ENCODE results near the gene INF2.

INF2 gene

GRCh38 chr14:104698688-104699425 lies 9.4 kb downstream of the INF2 start:
- Histone ChIP-seq H2BK120ac (ENCODE audit: low read depth, low read length) (no peak overlapping the region), H3K18ac (ENCODE audit: low read length) (no peak overlapping the region), H2AK5ac (ENCODE audit: low read depth, low read length) (peak overlapping the region; percentile 71), H3K79me1 (ENCODE audit: low read depth, low read length) (peaks cover 22% of the 10 kb centered on the region), H3K27me3 (ENCODE audit: control insufficient read depth in 3 of 3, insufficient read depth in 3 of 3, low read depth in 1 of 3, low read length in 3 of 3) (no peaks in the 10 kb centered on the region), H3K4me2 (ENCODE audit: insufficient read depth, low read length, poor library complexity, severe bottlenecking) (no peak overlapping the region), H3K4ac (ENCODE audit: low read length) (no peak overlapping the region), H3K27ac (replicated peaks; ENCODE audit: low read length) (no peak overlapping the region), H4K8ac (ENCODE audit: low read depth, low read length) (no peak overlapping the region), H3K23ac (ENCODE audit: low read depth, low read length, poor library complexity) (peak overlapping the region; percentile 25), H3K4me1 (ENCODE audit: control insufficient read depth in 2 of 2, insufficient read depth in 1 of 2, low read depth in 1 of 2, low read length in 2 of 2) (peaks cover 13 to 25% of the 10 kb centered on the region in 2 donors), H3K9me3 (replicated peaks in 1 of 2; ENCODE audit: control insufficient read depth in 2 of 2, insufficient read depth in 1 of 2, low read depth in 1 of 2, low read length in 2 of 2) (peaks cover under 1 to 4% of the 10 kb centered on the region in 2 donors), H3K4me3 (ENCODE audit: low read length in 2 of 2) (no peak overlapping the region), H3K9ac (ENCODE audit: low read depth, low read length, poor library complexity) (no peak overlapping the region), H3K36me3 (replicated peaks in 1 of 2; ENCODE audit: control insufficient read depth in 2 of 2, insufficient read depth in 2 of 2, low read length in 2 of 2) (peaks cover 15 to 29% of the 10 kb centered on the region in 2 donors), H3K14ac (ENCODE audit: low read length) (no peak overlapping the region), H4K91ac (ENCODE audit: low read depth, low read length, poor library complexity) (no peak overlapping the region), H2AFZ (ENCODE audit: low read length) (no peak overlapping the region), H2BK5ac (ENCODE audit: low read length) (peak overlapping the region; percentile 84), H2BK12ac (ENCODE audit: low read length) (no peak overlapping the region), H2BK15ac (ENCODE audit: low read length) (no peak overlapping the region)
- DNase-seq (ENCODE audit: low spot score), result no peak
- no CpG with 5 or more reads among the region's 24 CpGs for WGBS, 2 donors (ENCODE audit: extremely low coverage in 2 of 2, insufficient read length in 2 of 2, insufficient replicate concordance in 1 of 2)

- Histone ChIP-seq H3K23ac (ENCODE audit: low read depth, low read length, poor library complexity) (no peak overlapping the region), H3K36me3 (replicated peaks in 1 of 2; ENCODE audit: control insufficient read depth in 2 of 2, insufficient read depth in 2 of 2, low read length in 2 of 2) (peaks cover 21 to 34% of the 10 kb centered on the region in 2 donors), H3K9ac (ENCODE audit: low read depth, low read length, poor library complexity) (no peak overlapping the region), H2AFZ (ENCODE audit: low read length) (no peak overlapping the region), H2BK15ac (ENCODE audit: low read length) (no peak overlapping the region), H3K79me1 (ENCODE audit: low read depth, low read length) (peaks cover 18% of the 10 kb centered on the region), H3K4ac (ENCODE audit: low read length) (no peak overlapping the region), H3K9me3 (replicated peaks in 1 of 2; ENCODE audit: control insufficient read depth in 2 of 2, insufficient read depth in 1 of 2, low read depth in 1 of 2, low read length in 2 of 2) (peaks cover 6 to 9% of the 10 kb centered on the region in 2 donors), H2AK5ac (ENCODE audit: low read depth, low read length) (peak overlapping the region; percentile 89), H4K8ac (ENCODE audit: low read depth, low read length) (no peak overlapping the region), H2BK120ac (ENCODE audit: low read depth, low read length) (no peak overlapping the region), H2BK12ac (ENCODE audit: low read length) (no peak overlapping the region), H3K14ac (ENCODE audit: low read length) (peak overlapping the region; percentile 23), H2BK5ac (ENCODE audit: low read length) (peak overlapping the region; percentile 84), H3K4me1 (ENCODE audit: control insufficient read depth in 2 of 2, insufficient read depth in 1 of 2, low read depth in 1 of 2, low read length in 2 of 2) (peaks cover 10 to 21% of the 10 kb centered on the region in 2 donors), H3K18ac (ENCODE audit: low read length) (peak overlapping the region; percentile 53), H3K4me2 (ENCODE audit: insufficient read depth, low read length, poor library complexity, severe bottlenecking) (no peak overlapping the region), H3K27me3 (ENCODE audit: control insufficient read depth in 3 of 3, insufficient read depth in 3 of 3, low read depth in 1 of 3, low read length in 3 of 3) (peaks cover 0 to under 1% (median 0%) of the 10 kb centered on the region in 3 experiments), H3K4me3 (ENCODE audit: low read length in 2 of 2) (no peak overlapping the region), H4K91ac (ENCODE audit: low read depth, low read length, poor library complexity) (no peak overlapping the region), H3K27ac (replicated peaks; ENCODE audit: low read length) (no peak overlapping the region)
- no CpG with 5 or more reads among the region's 12 CpGs for WGBS, 2 donors (ENCODE audit: extremely low coverage in 2 of 2, insufficient read length in 2 of 2, insufficient replicate concordance in 1 of 2)
- no peak for DNase-seq (ENCODE audit: low spot score)
These were observed 10.0 kb downstream of the INF2 start for GRCh38 chr14:104699426-104699748.

GRCh38 chr14:104700225-104700651 lies 10.8 kb downstream of the INF2 start:
- H4K91ac ChIP-seq (ENCODE audit: low read depth, low read length, poor library complexity), result no peak overlapping the region
- H3K27me3 ChIP-seq (ENCODE audit: control insufficient read depth in 3 of 3, insufficient read depth in 3 of 3, low read depth in 1 of 3, low read length in 3 of 3), result peaks cover 0 to 2% (median 0%) of the 10 kb centered on the region in 3 experiments
- H3K23ac ChIP-seq (ENCODE audit: low read depth, low read length, poor library complexity), result no peak overlapping the region
- H3K4me2 ChIP-seq (ENCODE audit: insufficient read depth, low read length, poor library complexity, severe bottlenecking), result no peak overlapping the region
- H3K4ac ChIP-seq (ENCODE audit: low read length), result no peak overlapping the region
- H3K4me3 ChIP-seq (ENCODE audit: low read length in 2 of 2), result no peak overlapping the region
- H3K9me3 ChIP-seq (replicated peaks in 1 of 2; ENCODE audit: control insufficient read depth in 2 of 2, insufficient read depth in 1 of 2, low read depth in 1 of 2, low read length in 2 of 2), result peaks cover 11% of the 10 kb centered on the region in 2 donors
- WGBS, 2 donors (ENCODE audit: extremely low coverage in 2 of 2, insufficient read length in 2 of 2, insufficient replicate concordance in 1 of 2), result no CpG with 5 or more reads among the region's 14 CpGs
- no peak overlapping the region for H2BK5ac ChIP-seq (ENCODE audit: low read length)
- H4K8ac ChIP-seq (ENCODE audit: low read depth, low read length), result no peak overlapping the region
- H3K14ac ChIP-seq (ENCODE audit: low read length), result no peak overlapping the region
- no peak for DNase-seq (ENCODE audit: low spot score)
- H3K4me1 ChIP-seq (ENCODE audit: control insufficient read depth in 2 of 2, insufficient read depth in 1 of 2, low read depth in 1 of 2, low read length in 2 of 2), result peaks cover 2 to 13% of the 10 kb centered on the region in 2 donors
- H2AFZ ChIP-seq (ENCODE audit: low read length), result no peak overlapping the region
- no peak overlapping the region for H2BK120ac ChIP-seq (ENCODE audit: low read depth, low read length)
- H3K18ac ChIP-seq (ENCODE audit: low read length), result peak overlapping the region; percentile 59
- H3K9ac ChIP-seq (ENCODE audit: low read depth, low read length, poor library complexity), result peak overlapping the region; percentile 63
- H2BK15ac ChIP-seq (ENCODE audit: low read length), result no peak overlapping the region
- peaks cover 23 to 41% of the 10 kb centered on the region in 2 donors for H3K36me3 ChIP-seq (replicated peaks in 1 of 2; ENCODE audit: control insufficient read depth in 2 of 2, insufficient read depth in 2 of 2, low read length in 2 of 2)
- H3K27ac ChIP-seq (replicated peaks; ENCODE audit: low read length), result no peak overlapping the region
- peaks cover 12% of the 10 kb centered on the region for H3K79me1 ChIP-seq (ENCODE audit: low read depth, low read length)
- H2BK12ac ChIP-seq (ENCODE audit: low read length), result peak overlapping the region; percentile 63
- H2AK5ac ChIP-seq (ENCODE audit: low read depth, low read length), result no peak overlapping the region

GRCh38 chr14:104700747-104701217 lies 11.4 kb downstream of the INF2 start:
- no peak overlapping the region for H2AFZ ChIP-seq (ENCODE audit: low read length)
- no CpG with 5 or more reads among the region's 22 CpGs for WGBS, 2 donors (ENCODE audit: extremely low coverage in 2 of 2, insufficient read length in 2 of 2, insufficient replicate concordance in 1 of 2)

More at GRCh38 chr14:104700747-104701217, 11.4 kb downstream of the INF2 start:
- no peak overlapping the region for H4K8ac ChIP-seq (ENCODE audit: low read depth, low read length)
- H3K18ac ChIP-seq (ENCODE audit: low read length), result peak overlapping the region; percentile 83
- H3K9ac ChIP-seq (ENCODE audit: low read depth, low read length, poor library complexity), result peak overlapping the region; percentile 44
- H3K23ac ChIP-seq (ENCODE audit: low read depth, low read length, poor library complexity), result no peak overlapping the region
- H4K91ac ChIP-seq (ENCODE audit: low read depth, low read length, poor library complexity), result no peak overlapping the region
- H3K9me3 ChIP-seq (replicated peaks in 1 of 2; ENCODE audit: control insufficient read depth in 2 of 2, insufficient read depth in 1 of 2, low read depth in 1 of 2, low read length in 2 of 2), result peaks cover 11% of the 10 kb centered on the region in 2 donors
- peaks cover 0 to 12% of the 10 kb centered on the region in 2 donors for H3K4me1 ChIP-seq (ENCODE audit: control insufficient read depth in 2 of 2, insufficient read depth in 1 of 2, low read depth in 1 of 2, low read length in 2 of 2)
- H3K4me3 ChIP-seq (ENCODE audit: low read length in 2 of 2), result peak overlapping the region in 1 of 2 donors; percentile 54
- no peak overlapping the region for H3K4ac ChIP-seq (ENCODE audit: low read length)
- no peak overlapping the region for H2BK120ac ChIP-seq (ENCODE audit: low read depth, low read length)
- peak overlapping the region; percentile 14 for H3K4me2 ChIP-seq (ENCODE audit: insufficient read depth, low read length, poor library complexity, severe bottlenecking)
- DNase-seq (ENCODE audit: low spot score), result no peak
- no peak overlapping the region for H2BK5ac ChIP-seq (ENCODE audit: low read length)
- H3K79me1 ChIP-seq (ENCODE audit: low read depth, low read length), result peaks cover 12% of the 10 kb centered on the region
- peaks cover 0 to 2% (median 0%) of the 10 kb centered on the region in 3 experiments for H3K27me3 ChIP-seq (ENCODE audit: control insufficient read depth in 3 of 3, insufficient read depth in 3 of 3, low read depth in 1 of 3, low read length in 3 of 3)
- H3K14ac ChIP-seq (ENCODE audit: low read length), result peak overlapping the region; percentile 89
- peak overlapping the region; percentile 56 for H2AK5ac ChIP-seq (ENCODE audit: low read depth, low read length)
- H2BK15ac ChIP-seq (ENCODE audit: low read length), result no peak overlapping the region
- H3K27ac ChIP-seq (replicated peaks; ENCODE audit: low read length), result no peak overlapping the region
- no peak overlapping the region for H2BK12ac ChIP-seq (ENCODE audit: low read length)
- H3K36me3 ChIP-seq (replicated peaks in 1 of 2; ENCODE audit: control insufficient read depth in 2 of 2, insufficient read depth in 2 of 2, low read length in 2 of 2), result peaks cover 23 to 43% of the 10 kb centered on the region in 2 donors
